ENCODE results near the gene NKAPL. TPM values are rescaled to one million over a fixed set of nuclear protein-coding genes. Genes with fewer than 3 reads are reported as not detected.

The NKAPL gene
- total and polyA plus RNA-seq, 2 donors (not counting 3 experiments of a cell fraction or from before 2014, with no cell fraction given) = 0.72 to 1.1 TPM

GRCh38 chr6:28269492-28269891 lies 10.4 kb downstream of the NKAPL start:
- ChIA-PET CTCF (interaction anchor here (0.9 to 1.9 kb wide), 4 partner anchors 11 to 86 kb away, joined by 3 to 9 read pairs (median 3); no protein-coding TSS in a partner anchor), POLR2A (interaction anchor here (0.7 kb wide), 1 partner anchor 10 kb away, joined by 3 read pairs; no protein-coding TSS in a partner anchor)
- Histone ChIP-seq H3K27me3 (ENCODE audit: control insufficient read depth in 2 of 2, insufficient read depth in 2 of 2, low read length in 2 of 2) (no peaks in the 10 kb centered on the region), H4K20me1 (replicated peaks; ENCODE audit: control insufficient read depth, extremely low read depth, insufficient read depth, low read length) (no peaks in the 10 kb centered on the region), H2AFZ (ENCODE audit: low read depth, low read length) (no peak overlapping the region), H3K4me3 (replicated peaks in 1 of 3; ENCODE audit: insufficient read depth in 1 of 3, low read depth in 1 of 3, low read length in 3 of 3) (no peak overlapping the region), H3K9me3 (replicated peaks; ENCODE audit: control insufficient read depth, insufficient read depth, low read length) (no peaks in the 10 kb centered on the region), H3K36me3 (ENCODE audit: control insufficient read depth in 2 of 2, extremely low read depth in 1 of 2, insufficient read depth in 2 of 2, low read length in 2 of 2) (peaks cover 9 to 11% of the 10 kb centered on the region in 2 experiments), H3K79me2 (ENCODE audit: control insufficient read depth, insufficient read depth, low read length) (peaks cover 12% of the 10 kb centered on the region), H3K9ac (replicated peaks; ENCODE audit: extremely low read depth, insufficient read depth, low read length) (peak overlapping the region; percentile 13), H3K9me1 (replicated peaks; ENCODE audit: control insufficient read depth, extremely low read depth, insufficient read depth, low read length) (no peaks in the 10 kb centered on the region), H3K27ac (ENCODE audit: insufficient read depth, low read depth, low read length) (peak overlapping the region; percentile 67), H3K4me1 (ENCODE audit: control insufficient read depth, extremely low read depth, insufficient read depth, low read length) (peaks cover 35% of the 10 kb centered on the region), H3K4me2 (ENCODE audit: insufficient read depth, low read length) (peak overlapping the region; percentile 29)
- FAIRE-seq = peak; percentile 92
- TF ChIP-seq JUN (IDR thresholded peaks at IDR 0.05; ENCODE audit: borderline replicate concordance, insufficient read depth, insufficient read length, low read depth) = peak; percentile 88
- no peak for TF ChIP-seq EZH2 (IDR thresholded peaks at IDR 0.05; ENCODE audit: borderline replicate concordance, low read depth, low read length, severe bottlenecking)
- TF ChIP-seq POLR2AphosphoS5 (IDR thresholded peaks at IDR 0.05; ENCODE audit: insufficient read depth, low read depth, low read length) = peak; percentile 46
- TF ChIP-seq FOS (IDR thresholded peaks at IDR 0.05; ENCODE audit: borderline replicate concordance, insufficient read depth, low read length) = peak; percentile 97
- DNase-seq (ENCODE audit: low read depth, low spot score) = peak; percentile 75
- dilution Hi-C loops (cut with MboI; ENCODE audit: extremely low pct_ligation_motif_present, low sequenced_read_pairs) (no loop called here), intact Hi-C loops (cut with micrococcal nuclease) (loop anchor here (1.0 to 2.0 kb wide), 2 partner anchors 128 to 133 kb away; partner anchors contain the start of gene ZKSCAN8)
- BruUV-seq (replicated peaks) = no TSS peak

DNA sequence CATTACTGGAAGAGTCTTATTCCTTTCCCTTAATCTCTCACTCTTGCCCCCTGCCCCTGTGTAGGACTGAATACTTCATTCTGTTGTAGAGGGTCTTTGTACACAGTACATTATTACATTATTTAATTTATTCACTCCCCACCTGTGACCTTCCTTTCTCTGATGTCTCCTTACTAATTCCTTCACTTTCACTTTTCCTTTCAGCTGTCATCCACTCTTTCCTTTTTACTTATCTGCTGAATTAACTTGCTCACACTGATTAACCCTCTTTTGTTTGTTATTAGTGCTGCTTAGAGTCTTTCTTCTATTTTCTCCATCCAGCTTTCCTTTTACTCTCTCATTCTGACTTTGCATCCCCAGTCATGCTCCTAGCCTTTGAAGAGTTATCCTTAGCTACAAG lies 15.8 kb downstream of the NKAPL start:
- Histone ChIP-seq H3K4me3 (replicated peaks in 1 of 3; ENCODE audit: insufficient read depth in 1 of 3, low read depth in 1 of 3, low read length in 3 of 3) (no peak overlapping the region), H3K9me3 (replicated peaks; ENCODE audit: control insufficient read depth, insufficient read depth, low read length) (no peaks in the 10 kb centered on the region), H3K27me3 (ENCODE audit: control insufficient read depth in 2 of 2, insufficient read depth in 2 of 2, low read length in 2 of 2) (no peaks in the 10 kb centered on the region), H3K36me3 (ENCODE audit: control insufficient read depth in 2 of 2, extremely low read depth in 1 of 2, insufficient read depth in 2 of 2, low read length in 2 of 2) (peaks cover 17 to 20% of the 10 kb centered on the region in 2 experiments), H4K20me1 (replicated peaks; ENCODE audit: control insufficient read depth, extremely low read depth, insufficient read depth, low read length) (no peaks in the 10 kb centered on the region), H3K27ac (ENCODE audit: insufficient read depth, low read depth, low read length) (no peak overlapping the region), H2AFZ (ENCODE audit: low read depth, low read length) (no peak overlapping the region), H3K79me2 (ENCODE audit: control insufficient read depth, insufficient read depth, low read length) (peaks cover 2% of the 10 kb centered on the region), H3K4me1 (ENCODE audit: control insufficient read depth, extremely low read depth, insufficient read depth, low read length) (peaks cover under 1% of the 10 kb centered on the region), H3K4me2 (ENCODE audit: insufficient read depth, low read length) (no peak overlapping the region), H3K9ac (replicated peaks; ENCODE audit: extremely low read depth, insufficient read depth, low read length) (no peak overlapping the region), H3K9me1 (replicated peaks; ENCODE audit: control insufficient read depth, extremely low read depth, insufficient read depth, low read length) (no peaks in the 10 kb centered on the region)
- no peak for DNase-seq (ENCODE audit: low read depth, low spot score)
- BruUV-seq (replicated peaks) = no TSS peak
- FAIRE-seq = no peak
- intact Hi-C loops (cut with micrococcal nuclease) (no loop called here), dilution Hi-C loops (cut with MboI; ENCODE audit: extremely low pct_ligation_motif_present, low sequenced_read_pairs) (no loop called here)
- TF ChIP-seq, protein P1, sequence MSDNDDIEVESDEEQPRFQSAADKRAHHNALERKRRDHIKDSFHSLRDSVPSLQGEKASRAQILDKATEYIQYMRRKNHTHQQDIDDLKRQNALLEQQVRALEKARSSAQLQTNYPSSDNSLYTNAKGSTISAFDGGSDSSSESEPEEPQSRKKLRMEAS (IDR thresholded peaks at IDR 0.05; ENCODE audit: insufficient read depth, insufficient read length) = no peak
- no peak for TF ChIP-seq MYC (IDR thresholded peaks at IDR 0.05; ENCODE audit: low read depth, low read length)
- no peak for TF ChIP-seq EZH2 (IDR thresholded peaks at IDR 0.05; ENCODE audit: borderline replicate concordance, low read depth, low read length, severe bottlenecking)
- TF ChIP-seq, protein P2, sequence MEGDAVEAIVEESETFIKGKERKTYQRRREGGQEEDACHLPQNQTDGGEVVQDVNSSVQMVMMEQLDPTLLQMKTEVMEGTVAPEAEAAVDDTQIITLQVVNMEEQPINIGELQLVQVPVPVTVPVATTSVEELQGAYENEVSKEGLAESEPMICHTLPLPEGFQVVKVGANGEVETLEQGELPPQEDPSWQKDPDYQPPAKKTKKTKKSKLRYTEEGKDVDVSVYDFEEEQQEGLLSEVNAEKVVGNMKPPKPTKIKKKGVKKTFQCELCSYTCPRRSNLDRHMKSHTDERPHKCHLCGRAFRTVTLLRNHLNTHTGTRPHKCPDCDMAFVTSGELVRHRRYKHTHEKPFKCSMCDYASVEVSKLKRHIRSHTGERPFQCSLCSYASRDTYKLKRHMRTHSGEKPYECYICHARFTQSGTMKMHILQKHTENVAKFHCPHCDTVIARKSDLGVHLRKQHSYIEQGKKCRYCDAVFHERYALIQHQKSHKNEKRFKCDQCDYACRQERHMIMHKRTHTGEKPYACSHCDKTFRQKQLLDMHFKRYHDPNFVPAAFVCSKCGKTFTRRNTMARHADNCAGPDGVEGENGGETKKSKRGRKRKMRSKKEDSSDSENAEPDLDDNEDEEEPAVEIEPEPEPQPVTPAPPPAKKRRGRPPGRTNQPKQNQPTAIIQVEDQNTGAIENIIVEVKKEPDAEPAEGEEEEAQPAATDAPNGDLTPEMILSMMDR (IDR thresholded peaks at IDR 0.05; ENCODE audit: extremely low read depth in 1 of 2, insufficient read depth in 1 of 2, low read depth in 1 of 2, low read length in 2 of 2) = no peak
- no peak for TF ChIP-seq JUN (IDR thresholded peaks at IDR 0.05; ENCODE audit: borderline replicate concordance, insufficient read depth, insufficient read length, low read depth)
- no peak for TF ChIP-seq POLR2AphosphoS5 (IDR thresholded peaks at IDR 0.05; ENCODE audit: insufficient read depth, low read depth, low read length)
- TF ChIP-seq FOS (IDR thresholded peaks at IDR 0.05; ENCODE audit: borderline replicate concordance, insufficient read depth, low read length) = no peak
- TF ChIP-seq GATA2 (IDR thresholded peaks at IDR 0.05; ENCODE audit: insufficient read depth, insufficient read length, low read depth, low read length) = no peak
- TF ChIP-seq POLR2A (IDR thresholded peaks at IDR 0.05; ENCODE audit: low read depth, low read length) = no peak
- POLR2A ChIA-PET = interaction anchor here (0.6 kb wide), 1 partner anchor 54 kb away, joined by 6 read pairs; no protein-coding TSS in a partner anchor
- CTCF ChIA-PET = interaction anchor here (1.2 to 1.6 kb wide), 4 partner anchors 11 to 170 kb away, joined by 3 to 4 read pairs (median 3); no protein-coding TSS in a partner anchor
